DOHH2 (cell line): ENCODE data around the gene SCRG1.

Experiments used
- H3F3A ChIP-seq: fragments of 200-600 bp; sonication (generic), shearing (Covaris generic); 2 replicates; pipeline ENCODE4 v1.6.0; 2016; ENCODE audit warnings: antibody characterized with exemption, mild to moderate bottlenecking; ENCODE audit not compliant: control insufficient read depth, insufficient read depth
- H3K27ac ChIP-seq: fragments of 200-600 bp; sonication (generic); 2 replicates; pipeline ENCODE4 v1.5.1; 2014; ENCODE audit warnings: low read depth, mild to moderate bottlenecking, low read length, moderate library complexity
- H3K27me3 ChIP-seq: fragments of 200-600 bp; sonication (generic); 2 replicates; pipeline ENCODE4 v1.6.1; 2014; ENCODE audit warnings: mild to moderate bottlenecking, low read length, mixed read lengths; ENCODE audit not compliant: control insufficient read depth
- H3K36me3 ChIP-seq: fragments of 200-600 bp; sonication (generic); 2 replicates; pipeline ENCODE4 v1.6.1; 2014; ENCODE audit warnings: mild to moderate bottlenecking, low read length, moderate library complexity, mixed read lengths; ENCODE audit not compliant: control insufficient read depth
- H3K4me1 ChIP-seq: fragments of 200-600 bp; sonication (generic); 2 replicates; pipeline ENCODE4 v1.6.1; 2014; ENCODE audit warnings: mild to moderate bottlenecking, low read length, mixed read lengths; ENCODE audit not compliant: control insufficient read depth
- H3K4me2 ChIP-seq: fragments of 200-600 bp; sonication (generic); 2 replicates; pipeline ENCODE4 v1.6.0; 2014; ENCODE audit warnings: mild to moderate bottlenecking, low read length, moderate library complexity
- H3K4me3 ChIP-seq: fragments of 200-600 bp; sonication (generic); 2 replicates; pipeline ENCODE4 v1.5.1; 2014; ENCODE audit warnings: mild to moderate bottlenecking, low read length, mixed read lengths
- H3K79me2 ChIP-seq: fragments of 200-600 bp; sonication (generic); 2 replicates; pipeline ENCODE4 v1.6.1; 2014; ENCODE audit warnings: mild to moderate bottlenecking, low read length, mixed read lengths; ENCODE audit not compliant: control insufficient read depth
- H3K9me2 ChIP-seq: fragments of 200-600 bp; sonication (generic); replicated peaks from 2 replicates; pipeline ENCODE4 v1.6.1; 2014; ENCODE audit warnings: mild to moderate bottlenecking, low read length, mixed read lengths; ENCODE audit not compliant: control insufficient read depth
- H3K9me3 ChIP-seq: fragments of 200-600 bp; sonication (generic); 2 replicates; pipeline ENCODE4 v1.6.1; 2014; ENCODE audit warnings: antibody characterized with exemption, low read length, mixed read lengths; ENCODE audit not compliant: control insufficient read depth, insufficient read depth
- H4K20me1 ChIP-seq: fragments of 200-600 bp; sonication (generic); 2 replicates; pipeline ENCODE4 v1.6.0; 2014; ENCODE audit warnings: low read depth, mild to moderate bottlenecking, antibody characterized with exemption, low read length, moderate library complexity; ENCODE audit not compliant: control insufficient read depth, insufficient read depth
- EZH2phosphoT487 ChIP-seq: fragments of 200-600 bp; sonication (generic); IDR thresholded peaks from 2 replicates; pipeline ENCODE4 v1.6.1; 2017; ENCODE audit warnings: borderline replicate concordance, mild to moderate bottlenecking, antibody characterized with exemption, low read length, moderate library complexity, mixed read lengths
- TF ChIP-seq, protein P1 (sequence below): fragments of 200-600 bp; sonication (generic); IDR thresholded peaks from one replicate; pipeline ENCODE4 v1.5.1; 2014; ENCODE audit warnings: antibody characterized with exemption, mild to moderate bottlenecking, low read depth, low read length; ENCODE audit not compliant: poor library complexity, severe bottlenecking

SCRG1 gene

DNA sequence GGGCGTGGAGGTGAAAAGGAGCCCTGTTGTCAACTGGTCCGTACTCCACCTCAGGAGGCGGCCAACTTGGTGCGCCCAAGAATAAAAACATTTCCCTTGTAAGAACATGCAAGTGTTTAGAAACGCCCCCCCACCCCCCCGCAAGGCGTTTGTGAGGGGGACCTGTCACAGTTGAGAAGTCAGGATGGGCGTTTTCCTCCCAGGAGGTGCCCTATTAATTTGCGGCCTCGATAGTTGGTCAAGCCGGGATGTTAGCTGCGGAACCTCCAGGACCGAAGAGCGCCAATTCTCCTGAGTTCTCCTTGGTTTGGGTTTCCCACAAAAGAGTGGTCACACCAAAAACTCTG is 28.8 kb downstream of the SCRG1 start:
- no peak for TF ChIP-seq EZH2phosphoT487
- TF ChIP-seq, protein P1, sequence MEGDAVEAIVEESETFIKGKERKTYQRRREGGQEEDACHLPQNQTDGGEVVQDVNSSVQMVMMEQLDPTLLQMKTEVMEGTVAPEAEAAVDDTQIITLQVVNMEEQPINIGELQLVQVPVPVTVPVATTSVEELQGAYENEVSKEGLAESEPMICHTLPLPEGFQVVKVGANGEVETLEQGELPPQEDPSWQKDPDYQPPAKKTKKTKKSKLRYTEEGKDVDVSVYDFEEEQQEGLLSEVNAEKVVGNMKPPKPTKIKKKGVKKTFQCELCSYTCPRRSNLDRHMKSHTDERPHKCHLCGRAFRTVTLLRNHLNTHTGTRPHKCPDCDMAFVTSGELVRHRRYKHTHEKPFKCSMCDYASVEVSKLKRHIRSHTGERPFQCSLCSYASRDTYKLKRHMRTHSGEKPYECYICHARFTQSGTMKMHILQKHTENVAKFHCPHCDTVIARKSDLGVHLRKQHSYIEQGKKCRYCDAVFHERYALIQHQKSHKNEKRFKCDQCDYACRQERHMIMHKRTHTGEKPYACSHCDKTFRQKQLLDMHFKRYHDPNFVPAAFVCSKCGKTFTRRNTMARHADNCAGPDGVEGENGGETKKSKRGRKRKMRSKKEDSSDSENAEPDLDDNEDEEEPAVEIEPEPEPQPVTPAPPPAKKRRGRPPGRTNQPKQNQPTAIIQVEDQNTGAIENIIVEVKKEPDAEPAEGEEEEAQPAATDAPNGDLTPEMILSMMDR: no peak
- Histone ChIP-seq H3K27me3 (no peaks in the 10 kb centered on the region), H3K36me3 (peaks cover 24% of the 10 kb centered on the region), H3K79me2 (peaks cover 46% of the 10 kb centered on the region), H3K9me3 (no peaks in the 10 kb centered on the region), H3K9me2 (no peaks in the 10 kb centered on the region), H3K27ac (peak overlapping the region; percentile 91), H3F3A (peaks cover 9% of the 10 kb centered on the region), H3K4me1 (peaks cover 34% of the 10 kb centered on the region), H4K20me1 (no peaks in the 10 kb centered on the region; the same call in 1 of the 2 replicates), H3K4me3 (peak overlapping the region; percentile 87), H3K4me2 (peak overlapping the region; percentile 90)

DNA sequence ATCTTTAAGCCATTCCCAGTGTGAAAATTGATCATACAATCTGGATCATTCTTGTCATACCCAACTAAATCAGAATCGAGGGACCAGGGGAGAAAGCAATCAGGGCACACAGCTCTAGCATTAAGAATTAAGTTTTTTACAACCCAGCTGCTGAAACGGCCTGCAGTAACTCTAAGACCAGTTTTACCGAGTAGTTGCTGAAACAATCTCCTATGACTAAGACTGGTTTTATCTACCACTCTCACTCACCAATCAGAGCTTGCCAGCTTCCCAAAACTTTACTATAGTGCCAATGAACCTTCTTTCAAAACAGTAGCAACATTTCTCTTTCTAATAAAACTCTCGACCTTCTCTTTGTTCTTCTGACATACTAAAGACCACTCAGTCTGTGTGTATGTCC is 31.0 kb downstream of the SCRG1 start:
- Histone ChIP-seq H3K36me3 (peaks cover 8% of the 10 kb centered on the region; the same call in 1 of the 2 replicates), H3K27ac (no peak overlapping the region), H3K79me2 (peaks cover 28% of the 10 kb centered on the region), H3K9me3 (no peaks in the 10 kb centered on the region), H3F3A (peaks cover 9% of the 10 kb centered on the region), H3K4me3 (peak overlapping the region; percentile 57), H3K4me1 (peaks cover 24% of the 10 kb centered on the region), H3K4me2 (peak overlapping the region; percentile 90), H3K9me2 (no peaks in the 10 kb centered on the region), H3K27me3 (no peaks in the 10 kb centered on the region), H4K20me1 (no peaks in the 10 kb centered on the region; the same call in 1 of the 2 replicates)
- TF ChIP-seq EZH2phosphoT487: no peak
- TF ChIP-seq, protein P1: no peak

DNA sequence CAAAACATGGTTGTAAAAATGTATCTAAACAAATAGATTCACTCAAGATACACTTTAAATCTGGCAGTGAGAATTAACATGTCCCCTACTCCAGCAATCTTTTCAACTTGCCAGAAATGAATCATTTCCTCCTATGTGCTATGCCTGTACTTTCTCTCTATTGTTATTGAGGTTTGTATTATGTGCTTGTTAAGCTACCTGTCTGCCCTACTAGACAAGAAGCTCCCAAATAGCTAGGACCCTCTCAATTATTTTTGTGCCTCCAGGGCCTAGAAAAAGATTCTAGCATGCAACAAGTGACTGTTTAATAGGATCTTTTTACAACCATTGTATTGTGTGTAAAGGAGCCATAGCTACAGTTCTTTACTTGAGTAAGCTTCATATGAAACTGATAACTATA is 31.6 kb downstream of the SCRG1 start:
- peaks cover 4% of the 10 kb centered on the region; the same call in 1 of the 2 replicates for H3K36me3 ChIP-seq
- H3K27ac ChIP-seq: no peak overlapping the region
- H3K79me2 ChIP-seq: peaks cover 22% of the 10 kb centered on the region
- no peaks in the 10 kb centered on the region for H3K9me3 ChIP-seq
- no peaks in the 10 kb centered on the region for H4K20me1 ChIP-seq
- H3F3A ChIP-seq: peaks cover 9% of the 10 kb centered on the region
- H3K9me2 ChIP-seq: no peaks in the 10 kb centered on the region
- H3K4me3 ChIP-seq: peak overlapping the region; percentile 57
- peak overlapping the region; percentile 90 for H3K4me2 ChIP-seq
- H3K4me1 ChIP-seq: peaks cover 18% of the 10 kb centered on the region
- no peaks in the 10 kb centered on the region for H3K27me3 ChIP-seq
- TF ChIP-seq, protein P1: no peak
- TF ChIP-seq EZH2phosphoT487: no peak
